Hepatocyte (in vitro differentiated cells): Measurements from ENCODE around the gene NRG2. TPM values are rescaled to one million over a fixed set of nuclear protein-coding genes. Genes with fewer than 3 reads are reported as not detected.

Experiments used
- DNase-seq: peaks from one replicate; pipeline ENCODE4 v3.0.0-alpha.2; 2016; ENCODE audit warnings: low spot score
- H2AFZ ChIP-seq: fragments of 200-600 bp; sonication (generic); 2 replicates; pipeline ENCODE4 v1.6.0; 2016; ENCODE audit warnings: antibody characterized with exemption, mild to moderate bottlenecking
- H3K27ac ChIP-seq: fragments of 200-600 bp; sonication (generic); 2 replicates; pipeline ENCODE4 v1.5.1; 2016; ENCODE audit warnings: mild to moderate bottlenecking
- H3K27me3 ChIP-seq: fragments of 200-600 bp; sonication (generic); 2 replicates; pipeline ENCODE4 v1.6.1; 2016
- H3K36me3 ChIP-seq: fragments of 200-600 bp; sonication (generic); replicated peaks from 2 replicates; pipeline ENCODE4 v1.5.1; 2016; ENCODE audit warnings: low read depth; ENCODE audit not compliant: insufficient read depth
- H3K4me1 ChIP-seq: fragments of 200-600 bp; sonication (generic); 2 replicates; pipeline ENCODE4 v1.5.1; 2016; ENCODE audit warnings: mild to moderate bottlenecking, moderate library complexity; ENCODE audit not compliant: insufficient read depth
- H3K4me2 ChIP-seq: fragments of 200-600 bp; sonication (generic); 2 replicates; pipeline ENCODE4 v1.6.0; 2016
- H3K4me3 ChIP-seq: fragments of 200-600 bp; sonication (generic); 2 replicates; pipeline ENCODE4 v1.5.1; 2016; ENCODE audit warnings: mild to moderate bottlenecking
- H3K79me2 ChIP-seq: fragments of 200-600 bp; sonication (generic); 2 replicates; pipeline ENCODE4 v1.6.0; 2017; ENCODE audit warnings: mild to moderate bottlenecking
- H3K9me2 ChIP-seq: fragments of 200-600 bp; sonication (generic); replicated peaks from 2 replicates; pipeline ENCODE4 v1.6.0; 2017; ENCODE audit warnings: mild to moderate bottlenecking; ENCODE audit not compliant: insufficient read depth
- H3K9me3 ChIP-seq: fragments of 200-600 bp; sonication (generic); 2 replicates; pipeline ENCODE4 v1.5.1; 2016; ENCODE audit warnings: low read depth, mild to moderate bottlenecking
- H4K20me1 ChIP-seq: fragments of 200-600 bp; sonication (generic); 2 replicates; pipeline ENCODE4 v1.6.0; 2016; ENCODE audit warnings: mild to moderate bottlenecking; ENCODE audit not compliant: insufficient read depth, poor library complexity, severe bottlenecking
- CTCF ChIP-seq: fragments of 200-600 bp; sonication (generic); IDR thresholded peaks from 2 replicates; pipeline ENCODE4 v1.5.1; 2016; ENCODE audit warnings: antibody characterized with exemption, mild to moderate bottlenecking; ENCODE audit not compliant: poor library complexity
- EZH2 ChIP-seq: fragments of 200-600 bp; sonication (generic); IDR thresholded peaks from 2 replicates; pipeline ENCODE4 v1.6.1; 2016; ENCODE audit warnings: antibody characterized with exemption, mild to moderate bottlenecking, borderline replicate concordance
- EZH2phosphoT487 ChIP-seq: fragments of 200-600 bp; sonication (generic); IDR thresholded peaks from one replicate; pipeline ENCODE4 v1.6.1; 2018; ENCODE audit warnings: antibody characterized with exemption, mild to moderate bottlenecking, low read depth, moderate library complexity; ENCODE audit not compliant: unreplicated experiment, severe bottlenecking
- WGBS: methylation state at CpG from one replicate; pipeline ENCODE4 v1.1.6; 2016; ENCODE audit warnings: low lambda C conversion rate; ENCODE audit errors: missing lambda C conversion rate; 5-methylcytosine and 5-hydroxymethylcytosine counted together
- polyA plus RNA-seq: library from polyadenylated mRNA; unstranded; fragments of >200 nt; fragmentation: Nextera tagmentation; extraction: Ambion mirVana; gene quantifications from 2 replicates; pipeline ENCODE4 v1.2.1, GENCODE V29; 2016
- total RNA-seq: library from RNA; depleted of rRNA; stranded (reverse); fragments of >200 nt; gene quantifications from 2 replicates; pipeline ENCODE4 v1.2.3, GENCODE V29; 2014

Gene NRG2
- total and polyA plus RNA-seq, 2 experiments from 2014 or later, result 1.4 to 1.5 TPM

GRCh38 chr5:139835656-139836055, 207.4 kb downstream of the NRG2 start:
- TF ChIP-seq EZH2phosphoT487 (no peak), CTCF (no peak), EZH2 (no peak)
- WGBS, result 48% methylated on average over 3 of the region's 3 CpGs
- H3K9me3 ChIP-seq, result no peaks in the 10 kb centered on the region
- H3K9me2 ChIP-seq, result no peaks in the 10 kb centered on the region
- H3K4me3 ChIP-seq, result no peak overlapping the region
- DNase-seq, result no peak
- H2AFZ ChIP-seq, result no peak overlapping the region
- no peak overlapping the region for H3K4me2 ChIP-seq
- H3K4me1 ChIP-seq, result no peaks in the 10 kb centered on the region
- H3K27ac ChIP-seq, result no peak overlapping the region
- no peaks in the 10 kb centered on the region for H3K79me2 ChIP-seq
- H4K20me1 ChIP-seq, result no peaks in the 10 kb centered on the region
- H3K27me3 ChIP-seq, result peaks cover 38% of the 10 kb centered on the region
- H3K36me3 ChIP-seq, result no peaks in the 10 kb centered on the region

DNA sequence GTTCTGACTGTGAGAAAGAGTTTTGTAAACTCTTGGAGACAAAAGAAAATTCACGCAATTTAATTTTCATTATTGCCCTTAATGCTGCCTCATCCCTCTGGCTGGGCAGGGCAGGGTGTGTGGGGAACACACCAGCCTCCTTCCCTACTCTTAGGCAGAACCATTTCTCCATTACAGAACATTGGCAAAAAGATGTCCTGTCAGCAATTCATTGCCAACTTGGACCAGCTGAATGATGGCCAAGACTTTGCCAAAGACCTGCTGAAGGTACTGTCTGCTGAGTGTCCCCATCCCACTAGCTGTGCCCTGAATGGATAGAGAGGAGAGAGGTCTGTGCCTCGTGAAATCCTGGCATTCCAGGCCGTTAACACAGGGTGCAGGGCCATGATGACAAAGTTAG, 209.6 kb downstream of the NRG2 start:
- Histone ChIP-seq H3K4me3 (no peak overlapping the region), H3K4me1 (no peaks in the 10 kb centered on the region), H2AFZ (no peak overlapping the region), H3K9me2 (no peaks in the 10 kb centered on the region), H3K4me2 (no peak overlapping the region), H3K36me3 (no peaks in the 10 kb centered on the region), H3K27me3 (peaks cover 38% of the 10 kb centered on the region), H3K79me2 (no peaks in the 10 kb centered on the region), H3K27ac (no peak overlapping the region), H4K20me1 (no peaks in the 10 kb centered on the region), H3K9me3 (no peaks in the 10 kb centered on the region)
- no peak for DNase-seq
- WGBS, result 50% methylated on average over 3 of the region's 3 CpGs
- TF ChIP-seq EZH2phosphoT487, result no peak
- TF ChIP-seq EZH2, result no peak
- TF ChIP-seq CTCF, result no peak

DNA sequence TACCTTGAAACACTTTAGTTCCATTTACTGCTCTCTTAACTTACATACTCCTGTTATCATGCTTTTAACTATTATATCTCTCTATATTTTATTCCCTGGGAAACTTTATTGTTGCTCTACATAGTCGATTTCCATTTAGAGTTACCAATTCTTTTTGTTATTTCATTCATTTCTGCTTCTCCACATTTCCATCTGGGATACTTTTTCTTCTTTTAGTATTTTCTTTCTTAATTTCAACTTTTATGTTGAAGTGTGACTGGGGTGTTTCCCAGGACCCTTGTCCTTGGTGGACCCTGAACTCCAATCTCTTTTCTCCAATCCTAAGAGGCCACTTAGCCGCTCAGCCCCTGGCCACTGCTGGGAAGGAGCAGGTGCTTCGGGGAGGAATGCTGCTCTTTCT, 211.5 kb downstream of the NRG2 start:
- Histone ChIP-seq H4K20me1 (no peaks in the 10 kb centered on the region), H3K4me2 (no peak overlapping the region), H3K79me2 (no peaks in the 10 kb centered on the region), H3K27ac (no peak overlapping the region), H3K9me2 (no peaks in the 10 kb centered on the region), H2AFZ (no peak overlapping the region), H3K4me1 (no peaks in the 10 kb centered on the region), H3K27me3 (peaks cover 38% of the 10 kb centered on the region), H3K36me3 (no peaks in the 10 kb centered on the region), H3K4me3 (no peak overlapping the region), H3K9me3 (no peaks in the 10 kb centered on the region)
- DNase-seq, result no peak
- no peak for TF ChIP-seq EZH2phosphoT487
- TF ChIP-seq EZH2, result no peak
- no peak for TF ChIP-seq CTCF
- 74% methylated on average over 3 of the region's 3 CpGs for WGBS

DNA sequence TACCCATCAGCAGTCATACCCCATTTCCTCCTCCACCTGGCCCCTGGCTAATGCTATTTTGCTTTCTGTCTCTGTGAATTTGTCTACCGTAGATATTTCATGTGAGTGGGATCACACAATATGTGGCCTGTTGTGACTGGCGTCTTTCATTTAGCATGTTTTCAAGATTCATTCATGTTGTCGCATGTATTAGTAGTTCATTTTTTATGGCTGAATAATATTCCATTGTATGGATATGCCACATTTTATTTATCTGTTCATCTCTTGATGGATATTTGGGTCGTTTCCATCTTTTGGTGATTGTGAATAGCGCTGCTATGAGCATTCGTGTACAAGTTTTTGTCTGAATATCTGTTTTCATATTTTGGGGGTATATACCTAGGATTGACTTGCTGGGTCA, 213.6 kb downstream of the NRG2 start:
- Histone ChIP-seq H3K27me3 (peaks cover 41% of the 10 kb centered on the region), H3K79me2 (no peaks in the 10 kb centered on the region), H4K20me1 (no peaks in the 10 kb centered on the region), H3K4me3 (no peak overlapping the region), H3K9me2 (no peaks in the 10 kb centered on the region), H3K9me3 (no peaks in the 10 kb centered on the region), H3K36me3 (no peaks in the 10 kb centered on the region), H3K4me1 (no peaks in the 10 kb centered on the region), H2AFZ (no peak overlapping the region), H3K27ac (no peak overlapping the region), H3K4me2 (no peak overlapping the region)
- 83% methylated on average over 6 of the region's 6 CpGs for WGBS
- no peak for TF ChIP-seq EZH2
- no peak for TF ChIP-seq EZH2phosphoT487
- no peak for TF ChIP-seq CTCF
- no peak for DNase-seq
